ENCODE data around the gene NOP14.
"Not testable (repeated sequence)": the region's sequence is repeated elsewhere in the genome, so short reads cannot be mapped to it uniquely, and the experiment has no call there.

NOP14 gene

DNA sequence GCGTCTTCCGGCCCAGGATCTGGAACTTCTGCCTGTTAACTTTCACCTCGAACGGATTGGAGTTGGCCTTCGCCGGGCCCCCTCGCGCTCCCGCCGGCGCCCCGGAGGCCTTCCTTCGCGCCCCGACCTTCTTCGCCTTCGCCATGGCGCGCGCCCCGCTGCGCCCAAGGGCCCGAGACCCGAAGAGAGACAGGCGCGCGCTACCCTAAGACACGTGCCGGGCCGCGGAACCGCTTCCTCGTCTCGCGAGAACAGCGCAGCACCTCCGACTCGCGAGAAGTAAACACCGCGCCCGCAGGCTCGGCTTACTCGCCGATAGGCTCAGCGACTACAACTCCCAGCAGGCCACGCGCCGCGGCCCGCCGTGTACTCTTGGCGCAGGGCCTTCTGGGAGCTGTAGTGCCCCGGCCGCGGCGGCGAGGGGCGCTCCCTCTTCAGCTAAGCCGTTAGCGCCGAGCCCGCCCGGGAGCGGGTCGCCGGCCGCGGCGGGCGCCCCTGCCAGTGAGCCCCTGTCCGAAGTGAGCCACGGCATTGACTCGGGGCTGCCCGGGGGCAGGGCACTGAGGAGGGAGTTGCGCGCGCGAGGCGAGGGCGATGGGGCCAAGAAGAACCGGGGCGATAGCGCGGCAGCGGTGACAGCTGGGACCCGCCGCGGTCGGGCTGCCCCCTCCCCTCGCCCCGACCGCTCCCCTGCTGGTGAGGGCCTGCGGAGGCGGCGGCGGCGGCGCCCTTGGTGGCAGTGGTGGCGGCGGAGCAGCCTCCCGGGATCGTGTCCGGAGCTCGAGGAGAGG is at the start of gene NOP14, which contains the start of gene GRK4:
TSS of gene NOP14 (minus strand) at position 232 of the 791 bp plus-strand sequence. CDS start at position 145, 87 bp downstream.
TSS of gene GRK4 (plus strand) at position 397 of the 791 bp plus-strand sequence. CDS start 500 bp downstream, outside the sequence.
- peak; percentile 98 for DNase-seq

DNA sequence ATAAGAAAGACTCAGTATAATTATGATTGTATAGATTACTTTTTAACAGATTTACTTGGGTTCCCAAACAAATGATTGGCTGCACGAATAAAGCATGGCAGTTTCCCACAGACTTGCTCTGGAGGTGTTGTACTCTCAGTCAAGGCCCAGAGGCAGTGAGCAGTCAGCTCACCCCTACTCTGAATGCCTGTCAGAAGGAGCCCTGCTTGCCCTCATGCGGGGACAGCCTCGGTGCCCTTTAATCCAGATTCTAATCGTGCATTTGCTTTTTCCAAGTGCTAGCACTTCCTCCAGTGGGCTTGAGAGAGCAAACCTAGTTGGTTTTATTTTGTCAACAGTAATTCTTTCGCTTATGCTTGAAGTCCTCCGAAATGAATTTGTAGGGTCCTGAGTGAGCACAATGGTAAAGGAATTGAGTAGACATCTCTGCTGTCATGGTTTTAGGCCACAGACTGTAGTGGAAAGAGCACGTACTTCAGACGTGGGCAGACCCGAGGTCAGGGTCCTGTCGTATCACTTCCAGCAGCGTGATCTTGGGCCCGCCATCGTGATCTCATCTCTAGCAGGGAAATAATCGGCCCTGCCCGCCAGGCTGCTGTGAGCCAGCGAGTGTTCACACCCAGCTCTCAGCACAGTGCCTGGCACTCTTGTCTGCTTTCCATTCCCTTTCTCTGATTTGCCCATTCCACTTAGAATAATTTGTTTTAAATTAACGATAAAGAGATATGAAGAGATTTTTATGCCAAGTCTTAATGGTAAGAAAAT is 48.4 kb upstream of the NOP14 start:
- no peak for DNase-seq

DNA sequence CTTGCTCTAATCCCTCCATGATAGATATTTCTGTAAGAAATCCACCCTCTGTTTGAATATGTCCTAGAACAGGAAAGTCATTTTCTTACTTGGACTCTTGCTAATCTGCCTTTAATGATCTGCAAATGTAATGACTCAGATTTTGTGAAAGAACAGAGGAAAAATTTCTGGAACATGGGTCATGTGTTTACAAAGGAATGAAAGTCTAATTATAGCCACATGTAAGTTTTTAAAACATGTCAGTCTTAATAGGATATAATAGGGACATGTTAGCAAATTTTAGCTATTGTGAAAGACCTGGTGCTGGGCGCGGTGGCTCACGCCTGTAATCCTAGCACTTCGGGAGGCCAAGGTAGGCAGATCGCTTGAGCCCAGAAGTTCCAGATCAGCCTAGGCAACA is 47.8 kb upstream of the NOP14 start:
- no peak for DNase-seq

DNA sequence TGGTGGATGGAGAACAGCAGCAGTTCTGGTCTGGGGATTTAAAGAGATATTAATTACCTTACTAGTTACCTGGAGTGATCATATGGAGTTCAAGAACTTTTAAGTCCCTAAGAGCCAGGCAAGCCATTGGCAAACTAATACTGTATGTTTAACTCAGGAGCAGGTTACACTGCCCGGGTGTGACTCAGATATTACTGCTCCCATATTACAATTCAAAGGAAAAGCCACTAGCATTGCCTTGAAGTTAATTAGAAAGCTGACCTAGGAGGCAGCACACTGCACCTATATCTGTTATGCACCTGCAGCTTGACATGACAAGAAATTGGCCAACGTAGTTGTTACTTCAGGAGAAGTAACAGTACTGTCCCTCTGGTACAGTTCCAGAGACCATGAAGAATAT is 47.4 kb upstream of the NOP14 start:
- DNase-seq, result no peak

DNA sequence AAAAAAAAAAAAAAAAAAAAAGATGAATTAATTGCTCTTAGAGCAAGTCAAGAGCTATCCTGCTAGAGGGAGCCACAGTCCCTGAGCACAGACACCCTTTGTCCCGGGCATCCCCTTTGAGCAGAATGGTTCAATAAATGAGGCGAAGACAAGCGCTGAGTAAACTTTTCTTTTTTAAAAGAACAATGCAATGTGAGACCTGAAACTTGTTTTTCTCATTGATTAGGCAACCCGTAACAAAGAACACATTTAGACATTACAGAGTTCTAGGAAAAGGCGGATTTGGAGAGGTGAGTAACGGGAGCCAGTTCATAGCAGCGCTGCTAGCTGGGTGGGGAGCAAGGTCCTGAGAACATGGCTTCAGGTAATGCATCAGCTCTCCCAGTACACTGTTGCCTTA is 46.2 kb upstream of the NOP14 start:
- peak; percentile 41 for DNase-seq

- no peak for DNase-seq
Measured at GRCh38 chr4:3007724-3008123, 44.5 kb upstream of the NOP14 start.

- DNase-seq, result no peak
Measured at GRCh38 chr4:2996415-2996814, 33.2 kb upstream of the NOP14 start.

GRCh38 chr4:2995546-2996265 is 32.5 kb upstream of the NOP14 start:
- DNase-seq, result no peak

DNA sequence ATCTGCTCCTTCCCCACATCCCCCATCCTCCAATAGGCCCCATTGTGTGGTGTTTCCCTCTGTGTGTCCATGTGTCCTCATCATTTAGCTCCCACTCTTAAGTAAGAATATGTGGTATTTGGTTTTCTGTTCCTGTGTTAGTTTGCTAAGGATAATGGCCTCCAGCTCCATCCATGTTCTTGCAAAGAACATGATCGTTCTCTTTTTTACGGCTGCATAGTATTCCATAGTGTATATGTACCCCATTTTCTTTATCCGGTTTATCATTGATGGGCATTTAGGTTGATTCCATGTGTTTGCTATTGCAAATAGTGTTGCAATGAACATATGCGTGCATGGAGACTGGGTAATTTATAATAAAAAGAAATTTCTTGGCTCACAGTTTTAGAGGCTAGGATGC is 31.7 kb upstream of the NOP14 start:
- no peak for DNase-seq

DNA sequence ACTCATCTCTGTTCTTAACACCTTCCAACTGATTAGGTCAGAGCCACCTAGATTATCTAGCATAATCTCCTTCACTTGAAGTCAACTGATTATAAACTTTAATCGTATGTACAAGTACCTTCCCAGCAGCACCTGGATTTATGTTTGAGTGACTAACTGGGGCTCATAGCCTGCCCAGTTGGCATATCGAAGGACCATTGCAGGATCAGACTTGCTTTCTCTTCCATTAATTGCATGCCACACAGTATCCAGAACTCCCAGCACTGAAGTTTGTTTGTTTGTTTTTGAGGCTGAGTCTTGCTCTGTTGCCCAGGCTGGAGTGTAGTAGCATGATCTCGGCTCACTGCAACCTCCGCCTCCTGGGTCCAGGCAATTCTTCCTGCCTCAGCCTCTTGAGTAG is 28.0 kb upstream of the NOP14 start:
- no peak for DNase-seq

GRCh38 chr4:2983715-2984114 is 20.5 kb upstream of the NOP14 start:
- DNase-seq, result not testable (repeated sequence)

GRCh38 chr4:2982012-2982411 is 18.8 kb upstream of the NOP14 start:
- DNase-seq, result no peak

GRCh38 chr4:2981256-2981819 is 18.1 kb upstream of the NOP14 start:
- peak; percentile 10 for DNase-seq

DNA sequence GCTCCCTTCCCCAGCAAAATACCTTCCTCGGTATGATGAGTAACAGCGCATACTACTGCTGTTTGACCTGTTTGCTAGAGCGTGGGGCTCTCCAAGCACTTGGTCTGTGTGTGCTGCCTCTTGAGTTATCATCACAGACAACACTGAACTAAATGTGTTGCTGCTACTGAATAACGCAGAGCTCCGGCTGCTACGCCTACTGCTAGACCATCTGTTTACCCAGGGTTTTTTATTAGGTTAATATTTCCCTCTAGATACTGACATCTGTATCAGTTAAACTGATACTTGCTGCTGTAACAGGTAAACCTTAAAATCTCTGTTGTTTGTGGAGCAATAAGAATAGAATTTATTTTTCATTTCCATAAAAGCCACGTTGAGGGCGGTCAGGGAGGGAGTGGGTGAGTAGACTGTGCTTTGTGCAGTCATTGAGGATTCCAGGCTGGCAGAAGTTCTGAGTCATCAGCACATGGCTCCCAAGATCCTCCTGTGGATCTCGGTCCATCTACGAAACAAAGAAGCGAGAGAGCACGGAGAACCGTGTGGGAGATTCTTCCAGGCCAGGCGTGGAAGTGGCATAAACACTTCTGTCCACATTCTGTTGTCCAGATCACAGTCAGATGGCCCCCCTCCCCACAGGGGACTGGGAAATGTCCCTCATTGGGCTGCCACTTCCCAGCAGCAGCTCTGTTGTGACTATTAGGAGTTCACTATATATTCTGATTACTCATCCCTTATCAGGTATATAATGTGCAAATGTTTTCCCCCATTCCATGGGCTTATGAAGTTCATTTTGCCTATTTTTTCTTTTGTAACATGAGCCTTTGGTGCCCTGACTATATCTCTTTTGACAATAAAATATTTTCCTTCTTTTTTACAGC is 14.2 kb upstream of the NOP14 start:
- no peak for DNase-seq

GRCh38 chr4:2971275-2971674 is 8.1 kb upstream of the NOP14 start:
- no peak for DNase-seq

GRCh38 chr4:2968381-2968780 is 5.2 kb upstream of the NOP14 start:
- DNase-seq, result no peak

GRCh38 chr4:2965262-2965661 is 2.1 kb upstream of the NOP14 start:
- DNase-seq, result no peak

GRCh38 chr4:2964706-2965258 is 1.6 kb upstream of the NOP14 start:
- no peak for DNase-seq

- DNase-seq, result no peak
Measured at GRCh38 chr4:2963966-2964471, 813 bp upstream of the NOP14 start.

- DNase-seq, result peak; percentile 64
Measured at GRCh38 chr4:2962614-2963174, 512 bp downstream of the NOP14 start.

GRCh38 chr4:2961811-2962441 is 1.3 kb downstream of the NOP14 start:
- DNase-seq, result peak; percentile 84

Measured in activated CD4-positive, alpha-beta T cell treated with anti-CD3 and anti-CD28 coated beads for 48 hours (primary cell).